ENCODE data around the gene IL13. TPM values are rescaled to one million over a fixed set of nuclear protein-coding genes. Genes with fewer than 3 reads are reported as not detected.

IL13 gene
- total and polyA plus RNA-seq, 10 of the 15 experiments (the other 5 are each of a cell fraction or from before 2014, with no cell fraction given), result 0.06 to 0.40 (median 0.11) TPM; not detected in 6

DNA sequence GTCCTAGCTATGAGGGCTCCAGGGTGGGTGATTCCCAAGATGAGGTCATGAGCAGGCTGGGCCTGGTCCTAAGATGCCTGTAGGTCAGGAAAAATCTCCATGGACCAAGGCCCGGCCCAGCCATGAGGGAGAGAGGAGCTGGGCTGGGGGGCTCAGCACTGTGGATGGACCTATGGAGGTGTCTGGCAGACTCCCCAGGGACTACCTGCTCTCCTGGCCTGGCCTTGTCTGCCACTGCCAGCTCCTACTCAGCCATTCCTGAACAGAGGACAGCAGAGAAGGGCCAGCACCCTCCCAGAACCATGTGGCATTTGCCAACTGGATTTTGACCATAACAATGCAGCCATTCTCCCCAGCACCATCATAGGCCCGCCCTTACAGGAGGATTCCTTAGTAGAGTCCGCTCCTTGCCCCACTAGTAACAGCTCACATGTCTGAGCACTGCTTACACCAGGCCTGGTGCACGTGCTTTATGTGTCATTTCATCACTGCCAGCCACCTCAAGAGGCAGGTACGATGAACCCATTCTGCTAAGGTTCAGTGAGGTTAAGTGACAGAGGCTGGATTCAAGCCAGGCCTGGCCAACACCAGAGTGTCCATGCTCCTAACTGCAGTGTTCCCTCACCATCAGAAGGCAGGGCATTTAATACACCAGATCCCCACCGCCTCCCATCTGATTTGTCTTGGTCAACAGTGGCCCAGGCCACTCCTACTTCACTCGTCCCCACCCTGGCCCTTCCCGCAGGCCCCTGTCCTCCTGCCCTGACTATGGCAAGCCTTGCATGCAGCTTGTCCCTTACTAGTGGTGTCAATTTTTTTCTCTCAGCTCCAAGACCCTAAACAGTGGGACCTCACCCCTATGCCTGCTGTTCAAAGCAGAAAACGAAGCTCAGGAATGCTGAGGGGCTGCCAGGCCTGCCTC, 669 bp downstream of the IL13 start:
- Histone ChIP-seq H3K79me2 (ENCODE audit: control insufficient read depth, insufficient read depth, low read length) (no peaks in the 10 kb centered on the region), H3K4me3 (no peak overlapping the region), H4K20me1 (ENCODE audit: control insufficient read depth, insufficient read depth) (no peaks in the 10 kb centered on the region), H3K36me3 (ENCODE audit: control insufficient read depth in 2 of 2, insufficient read depth in 2 of 2, low read length in 1 of 2) (no peaks in the 10 kb centered on the region), H3K9ac (ENCODE audit: control insufficient read depth, insufficient read depth, low read length) (no peak overlapping the region), H3K4me2 (ENCODE audit: control insufficient read depth, insufficient read depth) (no peak overlapping the region), H2AFZ (ENCODE audit: control insufficient read depth, low read depth, low read length) (no peak overlapping the region), H3K9me3 (replicated peaks; ENCODE audit: control insufficient read depth, insufficient read depth, low read length) (no peaks in the 10 kb centered on the region), H3K4me1 (ENCODE audit: control insufficient read depth, insufficient read depth, low read length) (peaks cover 63% of the 10 kb centered on the region), H3K27me3 (replicated peaks in 1 of 2; ENCODE audit: control insufficient read depth in 2 of 2, insufficient read depth in 2 of 2, low read length in 1 of 2) (no peaks in the 10 kb centered on the region), H3K27ac (ENCODE audit: control insufficient read depth, insufficient read depth) (no peak overlapping the region)
- no peak for DNase-seq (ENCODE audit: low read depth, low spot score)
- intact Hi-C loops (cut with micrococcal nuclease; ENCODE audit: unreplicated experiment) (no loop called here), in situ Hi-C loops (cut with MboI) (no loop called here)
- BruUV-seq (replicated peaks), result no TSS peak
- CTCF ChIA-PET, result interaction anchor here (0.9 to 1.9 kb wide), 6 partner anchors 17 to 161 kb away, joined by 3 to 10 read pairs (median 5); no protein-coding TSS in a partner anchor
- 84% methylated on average over 9 of the region's 9 CpGs for WGBS (ENCODE audit: insufficient coverage, insufficient replicate concordance, low lambda C conversion rate, missing lambda C conversion rate)
- POLR2A ChIA-PET, result interaction anchor here (0.6 to 10.8 kb wide), 9 partner anchors 16 to 148 kb away, joined by 3 to 118 read pairs (median 4); partner anchors contain the start of genes IL4 and KIF3A
- peak; percentile 44 for FAIRE-seq
- RAD21 ChIA-PET (ENCODE audit: unreplicated experiment), result interaction anchor here (0.8 to 9.2 kb wide), 8 partner anchors 16 to 162 kb away, joined by 3 to 127 read pairs (median 8); partner anchors contain the start of gene CCNI2
- SMC1A ChIA-PET (ENCODE audit: uncharacterized antibody, unreplicated experiment), result interaction anchor here (0.8 to 12.1 kb wide), 11 partner anchors 14 to 159 kb away, joined by 3 to 156 read pairs (median 4); partner anchors contain the start of gene IL4
- ATAC-seq, result no peak
- TF ChIP-seq, protein P1, sequence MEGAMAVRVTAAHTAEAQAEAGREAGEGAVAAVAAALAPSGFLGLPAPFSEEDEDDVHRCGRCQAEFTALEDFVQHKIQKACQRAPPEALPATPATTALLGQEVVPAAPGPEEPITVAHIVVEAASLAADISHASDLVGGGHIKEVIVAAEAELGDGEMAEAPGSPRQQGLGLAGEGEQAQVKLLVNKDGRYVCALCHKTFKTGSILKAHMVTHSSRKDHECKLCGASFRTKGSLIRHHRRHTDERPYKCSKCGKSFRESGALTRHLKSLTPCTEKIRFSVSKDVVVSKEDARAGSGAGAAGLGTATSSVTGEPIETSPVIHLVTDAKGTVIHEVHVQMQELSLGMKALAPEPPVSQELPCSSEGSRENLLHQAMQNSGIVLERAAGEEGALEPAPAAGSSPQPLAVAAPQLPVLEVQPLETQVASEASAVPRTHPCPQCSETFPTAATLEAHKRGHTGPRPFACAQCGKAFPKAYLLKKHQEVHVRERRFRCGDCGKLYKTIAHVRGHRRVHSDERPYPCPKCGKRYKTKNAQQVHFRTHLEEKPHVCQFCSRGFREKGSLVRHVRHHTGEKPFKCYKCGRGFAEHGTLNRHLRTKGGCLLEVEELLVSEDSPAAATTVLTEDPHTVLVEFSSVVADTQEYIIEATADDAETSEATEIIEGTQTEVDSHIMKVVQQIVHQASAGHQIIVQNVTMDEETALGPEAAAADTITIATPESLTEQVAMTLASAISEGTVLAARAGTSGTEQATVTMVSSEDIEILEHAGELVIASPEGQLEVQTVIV (IDR thresholded peaks at IDR 0.05; ENCODE audit: borderline replicate concordance, partially characterized antibody), result no peak
- TF ChIP-seq, protein P2, sequence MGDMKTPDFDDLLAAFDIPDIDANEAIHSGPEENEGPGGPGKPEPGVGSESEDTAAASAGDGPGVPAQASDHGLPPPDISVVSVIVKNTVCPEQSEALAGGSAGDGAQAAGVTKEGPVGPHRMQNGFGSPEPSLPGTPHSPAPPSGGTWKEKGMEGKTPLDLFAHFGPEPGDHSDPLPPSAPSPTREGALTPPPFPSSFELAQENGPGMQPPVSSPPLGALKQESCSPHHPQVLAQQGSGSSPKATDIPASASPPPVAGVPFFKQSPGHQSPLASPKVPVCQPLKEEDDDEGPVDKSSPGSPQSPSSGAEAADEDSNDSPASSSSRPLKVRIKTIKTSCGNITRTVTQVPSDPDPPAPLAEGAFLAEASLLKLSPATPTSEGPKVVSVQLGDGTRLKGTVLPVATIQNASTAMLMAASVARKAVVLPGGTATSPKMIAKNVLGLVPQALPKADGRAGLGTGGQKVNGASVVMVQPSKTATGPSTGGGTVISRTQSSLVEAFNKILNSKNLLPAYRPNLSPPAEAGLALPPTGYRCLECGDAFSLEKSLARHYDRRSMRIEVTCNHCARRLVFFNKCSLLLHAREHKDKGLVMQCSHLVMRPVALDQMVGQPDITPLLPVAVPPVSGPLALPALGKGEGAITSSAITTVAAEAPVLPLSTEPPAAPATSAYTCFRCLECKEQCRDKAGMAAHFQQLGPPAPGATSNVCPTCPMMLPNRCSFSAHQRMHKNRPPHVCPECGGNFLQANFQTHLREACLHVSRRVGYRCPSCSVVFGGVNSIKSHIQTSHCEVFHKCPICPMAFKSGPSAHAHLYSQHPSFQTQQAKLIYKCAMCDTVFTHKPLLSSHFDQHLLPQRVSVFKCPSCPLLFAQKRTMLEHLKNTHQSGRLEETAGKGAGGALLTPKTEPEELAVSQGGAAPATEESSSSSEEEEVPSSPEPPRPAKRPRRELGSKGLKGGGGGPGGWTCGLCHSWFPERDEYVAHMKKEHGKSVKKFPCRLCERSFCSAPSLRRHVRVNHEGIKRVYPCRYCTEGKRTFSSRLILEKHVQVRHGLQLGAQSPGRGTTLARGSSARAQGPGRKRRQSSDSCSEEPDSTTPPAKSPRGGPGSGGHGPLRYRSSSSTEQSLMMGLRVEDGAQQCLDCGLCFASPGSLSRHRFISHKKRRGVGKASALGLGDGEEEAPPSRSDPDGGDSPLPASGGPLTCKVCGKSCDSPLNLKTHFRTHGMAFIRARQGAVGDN (IDR thresholded peaks at IDR 0.05), result peak; percentile 80
- TF ChIP-seq BACH1 (IDR thresholded peaks at IDR 0.05; ENCODE audit: borderline replicate concordance) (no peak), BHLHE40 (IDR thresholded peaks at IDR 0.05; ENCODE audit: borderline replicate concordance in 1 of 2, low read depth in 2 of 2, low read length in 1 of 2) (peak in 1 of 2 experiments; percentile 60; a peak in 2 of 4 replicates), WRNIP1 (IDR thresholded peaks at IDR 0.05; ENCODE audit: borderline replicate concordance, low read depth, low read length) (no peak)

Measured in GM12878 (cell line).